Measurements from ENCODE around the gene NKD1. TPM values are rescaled to one million over a fixed set of nuclear protein-coding genes. Genes with fewer than 3 reads are reported as not detected.
A peak's percentile ranks its signal among the peaks of the same experiment; 100 is the strongest.
"Not testable (repeated sequence)": the region's sequence is repeated elsewhere in the genome, so short reads cannot be mapped to it uniquely, and the experiment has no call there.

Gene NKD1
- total RNA-seq, 4 donors from 2014 or later: 37.1 to 87.8 (median 54.1) TPM

DNA sequence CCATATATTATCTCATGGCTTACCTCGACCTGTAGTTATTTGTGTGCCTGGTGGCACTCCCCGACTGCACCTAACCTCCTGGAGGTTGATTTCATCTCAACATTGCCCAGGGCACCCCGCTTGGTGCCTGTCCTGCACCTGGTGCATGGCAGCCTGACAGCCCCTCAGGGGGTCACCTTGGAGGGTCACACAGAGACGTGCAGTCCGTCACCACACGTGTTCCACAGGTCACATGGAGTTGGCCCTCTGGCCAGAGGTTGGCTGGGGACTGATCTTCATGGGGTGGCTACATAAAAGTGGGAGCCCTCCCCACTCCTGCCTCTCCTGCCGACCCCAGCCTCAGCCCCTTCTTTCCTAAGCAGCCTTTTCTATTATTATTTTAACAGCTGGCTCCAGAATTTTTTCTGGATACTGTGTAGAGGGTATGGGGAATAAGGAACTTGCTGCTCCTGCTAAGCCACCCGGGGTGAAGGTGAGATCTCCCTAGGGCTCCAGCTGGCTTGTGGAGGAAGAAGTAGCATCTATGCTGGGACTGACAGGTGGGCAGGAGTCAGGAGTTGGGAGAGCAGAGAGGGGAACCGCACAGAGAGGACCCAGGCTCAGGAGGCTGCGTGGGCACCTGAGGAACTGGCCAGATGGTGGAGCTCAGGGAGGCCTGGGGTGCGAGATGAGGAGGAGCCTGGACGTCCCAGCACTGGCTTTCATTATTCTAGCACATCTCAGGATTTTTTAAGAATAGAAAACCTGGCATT, 12.5 kb upstream of the NKD1 start:
- DNase-seq (ENCODE audit: extremely low spot score): peak; percentile 74
- intact Hi-C loops (cut with DNase I): no loop called here
- Histone ChIP-seq H3K36me3 (no peaks in the 10 kb centered on the region), H3K9me3 (no peaks in the 10 kb centered on the region), H3K27me3 (no peaks in the 10 kb centered on the region), H3K27ac (replicated peaks in 1 of 4) (no peak overlapping the region), H3K4me1 (no peaks in the 10 kb centered on the region), H3K4me3 (no peak overlapping the region)
- 81% methylated on average over 12 of the region's 12 CpGs for WGBS
- TF ChIP-seq EP300 (IDR thresholded peaks at IDR 0.05) (no peak), POLR2A (IDR thresholded peaks at IDR 0.05; ENCODE audit: low read depth) (no peak), CTCF (IDR thresholded peaks at IDR 0.05) (no peak), POLR2AphosphoS5 (IDR thresholded peaks at IDR 0.05) (no peak)

DNA sequence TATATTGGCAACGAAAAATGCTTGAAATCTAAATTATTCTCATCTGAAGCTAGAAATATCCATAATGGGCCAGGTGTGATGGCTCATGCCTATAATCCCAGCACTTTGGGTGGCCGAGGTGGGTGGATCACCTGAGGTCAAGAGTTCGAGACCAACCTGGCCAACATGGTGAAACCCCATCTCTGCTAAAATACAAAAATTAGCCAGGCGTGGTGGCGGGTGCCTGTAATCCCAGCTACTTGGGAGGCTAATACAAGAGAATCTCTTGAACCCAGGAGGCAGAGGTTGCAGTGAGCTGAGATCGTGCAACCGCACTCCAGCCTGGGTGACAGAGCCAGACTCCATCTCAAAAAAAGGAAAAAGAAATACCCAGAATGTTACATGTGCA, 11.9 kb upstream of the NKD1 start:
- H3K4me1 ChIP-seq; H3K27ac ChIP-seq (replicated peaks in 1 of 4); H3K4me3 ChIP-seq; H3K36me3 ChIP-seq; DNase-seq (ENCODE audit: extremely low spot score); H3K9me3 ChIP-seq; intact Hi-C loops (cut with DNase I); H3K27me3 ChIP-seq: not testable (repeated sequence)
- 91% methylated on average over 7 of the region's 7 CpGs for WGBS

DNA sequence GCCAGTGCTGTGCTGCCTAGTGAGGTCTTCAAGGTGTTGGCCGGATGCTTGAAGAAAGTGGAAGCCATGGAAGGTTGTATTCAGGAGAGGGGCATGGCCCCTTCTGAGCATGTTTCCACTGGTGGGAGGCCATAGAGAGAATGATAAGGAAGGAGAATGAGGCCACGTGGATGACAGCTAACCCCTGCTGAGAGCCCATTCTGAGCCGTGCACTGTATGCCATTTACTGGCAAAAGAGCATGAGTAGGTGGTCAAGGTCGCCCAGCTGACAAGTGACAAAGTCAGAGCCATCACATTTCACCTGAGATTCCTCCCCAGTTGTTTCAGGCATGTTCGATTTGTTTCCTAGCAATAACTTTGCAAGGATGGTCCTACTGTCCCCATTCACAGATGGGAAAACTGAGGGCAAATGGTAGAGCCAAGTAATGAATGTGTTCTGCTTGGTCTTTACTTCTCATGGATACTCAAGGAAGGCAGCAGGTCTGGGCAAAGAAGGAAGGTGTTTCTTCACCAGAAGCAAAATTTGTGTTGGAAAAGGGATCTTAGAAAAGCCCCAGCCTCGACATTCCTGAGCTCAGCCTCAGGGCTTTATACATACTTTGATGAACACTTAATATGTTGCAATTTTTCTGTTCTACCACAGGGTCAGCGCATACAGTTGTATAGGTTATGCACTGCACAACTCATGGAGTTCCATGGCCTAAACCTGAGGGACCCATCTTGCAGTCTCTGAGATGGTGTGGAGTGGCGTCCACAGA, 10.5 kb upstream of the NKD1 start:
- TF ChIP-seq EP300 (IDR thresholded peaks at IDR 0.05) (no peak), POLR2A (IDR thresholded peaks at IDR 0.05; ENCODE audit: low read depth) (no peak), CTCF (IDR thresholded peaks at IDR 0.05) (no peak)
- Histone ChIP-seq H3K4me1 (no peaks in the 10 kb centered on the region), H3K9me3 (no peaks in the 10 kb centered on the region), H3K4me3 (no peak overlapping the region), H3K27ac (replicated peaks in 1 of 4) (no peak overlapping the region), H3K36me3 (no peaks in the 10 kb centered on the region), H3K27me3 (no peaks in the 10 kb centered on the region)
- DNase-seq (ENCODE audit: extremely low spot score): no peak
- 88% methylated on average over 8 of the region's 8 CpGs for WGBS
- intact Hi-C loops (cut with DNase I): no loop called here

- Histone ChIP-seq H3K4me3 (no peak overlapping the region), H3K9me3 (no peaks in the 10 kb centered on the region), H3K36me3 (no peaks in the 10 kb centered on the region), H3K27ac (replicated peaks in 1 of 4) (no peak overlapping the region), H3K27me3 (no peaks in the 10 kb centered on the region), H3K4me1 (no peaks in the 10 kb centered on the region)
- TF ChIP-seq CTCF (IDR thresholded peaks at IDR 0.05) (no peak), POLR2AphosphoS5 (IDR thresholded peaks at IDR 0.05) (no peak), EP300 (IDR thresholded peaks at IDR 0.05) (no peak), POLR2A (IDR thresholded peaks at IDR 0.05; ENCODE audit: low read depth) (no peak)
- intact Hi-C loops (cut with DNase I): no loop called here
- 86% methylated on average over 11 of the region's 11 CpGs for WGBS
- DNase-seq (ENCODE audit: extremely low spot score): no peak
These were observed 9.7 kb upstream of the NKD1 start for GRCh38 chr16:50538411-50539052.

GRCh38 chr16:50539053-50539695, 9.0 kb upstream of the NKD1 start:
- Histone ChIP-seq H3K4me1 (no peaks in the 10 kb centered on the region), H3K36me3 (no peaks in the 10 kb centered on the region), H3K27me3 (no peaks in the 10 kb centered on the region), H3K4me3 (no peak overlapping the region), H3K27ac (replicated peaks in 1 of 4) (no peak overlapping the region), H3K9me3 (no peaks in the 10 kb centered on the region)
- no peak for TF ChIP-seq CTCF (IDR thresholded peaks at IDR 0.05)
- TF ChIP-seq POLR2AphosphoS5 (IDR thresholded peaks at IDR 0.05): no peak
- no peak for TF ChIP-seq POLR2A (IDR thresholded peaks at IDR 0.05; ENCODE audit: low read depth)
- TF ChIP-seq EP300 (IDR thresholded peaks at IDR 0.05): no peak
- no peak for DNase-seq (ENCODE audit: extremely low spot score)
- WGBS: 80% methylated on average over 15 of the region's 17 CpGs
- intact Hi-C loops (cut with DNase I): no loop called here
